Astrocyte (in vitro differentiated cells and primary cell): ENCODE data around the gene ARSI.

Experiments used
- CTCF ChIP-seq: IDR thresholded peaks from 2 replicates; pipeline ENCODE4 v1.5.1; 2011; ENCODE audit warnings: low read depth, mild to moderate bottlenecking, inconsistent platforms, low read length, moderate library complexity; ENCODE audit not compliant: insufficient read depth
- EZH2 ChIP-seq: IDR thresholded peaks from 2 replicates; pipeline ENCODE4 v1.6.1; 2012; ENCODE audit warnings: mild to moderate bottlenecking, low read length, inconsistent platforms; ENCODE audit not compliant: insufficient read depth

GRCh38 chr5:150306775-150307174 lies 4.1 kb upstream of the ARSI start:
- no peak for TF ChIP-seq CTCF
- TF ChIP-seq EZH2, result no peak
